Measurements from ENCODE around the gene NDST1. TPM values are rescaled to one million over a fixed set of nuclear protein-coding genes. Genes with fewer than 3 reads are reported as not detected.

Gene NDST1
- polyA plus RNA-seq, 1 of the 3 experiments (the other 2 are of a cell fraction), result 29.2 TPM

DNA sequence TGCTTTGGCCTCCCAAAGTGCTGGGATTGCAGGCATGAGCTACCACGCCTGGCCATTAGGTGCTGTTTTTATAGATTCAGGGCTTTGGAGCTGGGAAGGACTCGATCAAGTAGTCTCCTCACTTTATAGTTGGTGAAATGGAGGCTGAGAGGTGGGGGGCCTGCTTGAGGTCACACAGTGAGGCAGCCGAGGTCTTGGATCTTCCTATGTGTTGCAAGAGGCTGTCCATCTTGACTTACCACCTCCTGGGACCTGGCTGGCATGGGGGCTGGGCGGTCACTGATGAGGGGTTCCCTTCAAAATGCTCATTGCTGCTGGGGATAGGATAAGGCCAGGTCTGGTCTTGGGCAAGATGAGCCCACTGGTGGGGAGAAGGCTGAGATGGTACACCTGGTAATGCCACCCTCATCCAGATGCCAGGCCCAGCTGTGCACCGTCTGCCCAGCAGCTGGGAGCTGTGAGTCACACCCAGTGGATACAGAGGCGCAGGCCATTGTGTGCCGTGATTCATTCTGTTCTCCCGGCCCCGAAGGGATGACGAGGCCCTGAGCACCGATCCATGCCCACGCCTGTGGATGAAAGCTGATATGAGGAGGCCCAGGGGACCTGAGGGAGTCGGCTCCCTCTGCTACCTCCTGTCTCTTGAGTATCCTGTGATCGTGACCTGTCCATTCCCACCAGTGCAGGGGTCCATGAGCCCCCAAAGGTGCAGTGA lies 10.5 kb upstream of the NDST1 start:
- WGBS (ENCODE audit: low lambda C conversion rate), result 47% methylated on average over 6 of the region's 14 CpGs
- ChIA-PET CTCF (interaction anchor here (1.3 to 2.6 kb wide), 8 partner anchors 10 to 85 kb away, joined by 3 to 6 read pairs (median 4); partner anchors contain the start of genes CD74 and RPS14), POLR2A (interaction anchor here (1.2 kb wide), 1 partner anchor 19 kb away, joined by 3 read pairs; no protein-coding TSS in a partner anchor)
- TF ChIP-seq TEAD4 (IDR thresholded peaks at IDR 0.05; ENCODE audit: borderline replicate concordance, insufficient read depth), result 0 out of 2 replicates have a peak, but pooled peaks have one; percentile 26
- TF ChIP-seq, protein P1, sequence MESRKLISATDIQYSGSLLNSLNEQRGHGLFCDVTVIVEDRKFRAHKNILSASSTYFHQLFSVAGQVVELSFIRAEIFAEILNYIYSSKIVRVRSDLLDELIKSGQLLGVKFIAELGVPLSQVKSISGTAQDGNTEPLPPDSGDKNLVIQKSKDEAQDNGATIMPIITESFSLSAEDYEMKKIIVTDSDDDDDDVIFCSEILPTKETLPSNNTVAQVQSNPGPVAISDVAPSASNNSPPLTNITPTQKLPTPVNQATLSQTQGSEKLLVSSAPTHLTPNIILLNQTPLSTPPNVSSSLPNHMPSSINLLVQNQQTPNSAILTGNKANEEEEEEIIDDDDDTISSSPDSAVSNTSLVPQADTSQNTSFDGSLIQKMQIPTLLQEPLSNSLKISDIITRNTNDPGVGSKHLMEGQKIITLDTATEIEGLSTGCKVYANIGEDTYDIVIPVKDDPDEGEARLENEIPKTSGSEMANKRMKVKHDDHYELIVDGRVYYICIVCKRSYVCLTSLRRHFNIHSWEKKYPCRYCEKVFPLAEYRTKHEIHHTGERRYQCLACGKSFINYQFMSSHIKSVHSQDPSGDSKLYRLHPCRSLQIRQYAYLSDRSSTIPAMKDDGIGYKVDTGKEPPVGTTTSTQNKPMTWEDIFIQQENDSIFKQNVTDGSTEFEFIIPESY (IDR thresholded peaks at IDR 0.05; ENCODE audit: borderline replicate concordance, low read depth), result no peak
- TF ChIP-seq JUND (IDR thresholded peaks at IDR 0.05), result peak; percentile 87
- peak; percentile 53; the same call in 1 of the 2 replicates for TF ChIP-seq POLR2AphosphoS5 (IDR thresholded peaks at IDR 0.05; ENCODE audit: low read depth, low read length)
- TF ChIP-seq, protein P2, sequence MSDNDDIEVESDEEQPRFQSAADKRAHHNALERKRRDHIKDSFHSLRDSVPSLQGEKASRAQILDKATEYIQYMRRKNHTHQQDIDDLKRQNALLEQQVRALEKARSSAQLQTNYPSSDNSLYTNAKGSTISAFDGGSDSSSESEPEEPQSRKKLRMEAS (IDR thresholded peaks at IDR 0.05; ENCODE audit: low read depth), result peak; percentile 64
- no peak for TF ChIP-seq SMC3 (IDR thresholded peaks at IDR 0.05; ENCODE audit: low read depth, low read length)
- peak in 1 of 2 experiments; percentile 51; a peak in 1 of 4 replicates for TF ChIP-seq EP300 (IDR thresholded peaks at IDR 0.05; ENCODE audit: borderline replicate concordance in 1 of 2, low read depth in 1 of 2, low read length in 1 of 2)
- TF ChIP-seq, protein P3, sequence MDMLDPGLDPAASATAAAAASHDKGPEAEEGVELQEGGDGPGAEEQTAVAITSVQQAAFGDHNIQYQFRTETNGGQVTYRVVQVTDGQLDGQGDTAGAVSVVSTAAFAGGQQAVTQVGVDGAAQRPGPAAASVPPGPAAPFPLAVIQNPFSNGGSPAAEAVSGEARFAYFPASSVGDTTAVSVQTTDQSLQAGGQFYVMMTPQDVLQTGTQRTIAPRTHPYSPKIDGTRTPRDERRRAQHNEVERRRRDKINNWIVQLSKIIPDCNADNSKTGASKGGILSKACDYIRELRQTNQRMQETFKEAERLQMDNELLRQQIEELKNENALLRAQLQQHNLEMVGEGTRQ (IDR thresholded peaks at IDR 0.05; ENCODE audit: borderline replicate concordance, low read depth, low read length), result no peak
- TF ChIP-seq, protein P4, sequence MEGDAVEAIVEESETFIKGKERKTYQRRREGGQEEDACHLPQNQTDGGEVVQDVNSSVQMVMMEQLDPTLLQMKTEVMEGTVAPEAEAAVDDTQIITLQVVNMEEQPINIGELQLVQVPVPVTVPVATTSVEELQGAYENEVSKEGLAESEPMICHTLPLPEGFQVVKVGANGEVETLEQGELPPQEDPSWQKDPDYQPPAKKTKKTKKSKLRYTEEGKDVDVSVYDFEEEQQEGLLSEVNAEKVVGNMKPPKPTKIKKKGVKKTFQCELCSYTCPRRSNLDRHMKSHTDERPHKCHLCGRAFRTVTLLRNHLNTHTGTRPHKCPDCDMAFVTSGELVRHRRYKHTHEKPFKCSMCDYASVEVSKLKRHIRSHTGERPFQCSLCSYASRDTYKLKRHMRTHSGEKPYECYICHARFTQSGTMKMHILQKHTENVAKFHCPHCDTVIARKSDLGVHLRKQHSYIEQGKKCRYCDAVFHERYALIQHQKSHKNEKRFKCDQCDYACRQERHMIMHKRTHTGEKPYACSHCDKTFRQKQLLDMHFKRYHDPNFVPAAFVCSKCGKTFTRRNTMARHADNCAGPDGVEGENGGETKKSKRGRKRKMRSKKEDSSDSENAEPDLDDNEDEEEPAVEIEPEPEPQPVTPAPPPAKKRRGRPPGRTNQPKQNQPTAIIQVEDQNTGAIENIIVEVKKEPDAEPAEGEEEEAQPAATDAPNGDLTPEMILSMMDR (IDR thresholded peaks at IDR 0.05), result no peak; the same call in 1 of the 2 replicates
- TF ChIP-seq, protein P5, sequence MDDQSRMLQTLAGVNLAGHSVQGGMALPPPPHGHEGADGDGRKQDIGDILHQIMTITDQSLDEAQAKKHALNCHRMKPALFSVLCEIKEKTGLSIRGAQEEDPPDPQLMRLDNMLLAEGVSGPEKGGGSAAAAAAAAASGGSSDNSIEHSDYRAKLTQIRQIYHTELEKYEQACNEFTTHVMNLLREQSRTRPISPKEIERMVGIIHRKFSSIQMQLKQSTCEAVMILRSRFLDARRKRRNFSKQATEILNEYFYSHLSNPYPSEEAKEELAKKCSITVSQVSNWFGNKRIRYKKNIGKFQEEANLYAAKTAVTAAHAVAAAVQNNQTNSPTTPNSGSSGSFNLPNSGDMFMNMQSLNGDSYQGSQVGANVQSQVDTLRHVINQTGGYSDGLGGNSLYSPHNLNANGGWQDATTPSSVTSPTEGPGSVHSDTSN (IDR thresholded peaks at IDR 0.05), result peak; percentile 49
- TF ChIP-seq TCF12 (IDR thresholded peaks at IDR 0.05), result peak; percentile 95
- TF ChIP-seq, protein P6, sequence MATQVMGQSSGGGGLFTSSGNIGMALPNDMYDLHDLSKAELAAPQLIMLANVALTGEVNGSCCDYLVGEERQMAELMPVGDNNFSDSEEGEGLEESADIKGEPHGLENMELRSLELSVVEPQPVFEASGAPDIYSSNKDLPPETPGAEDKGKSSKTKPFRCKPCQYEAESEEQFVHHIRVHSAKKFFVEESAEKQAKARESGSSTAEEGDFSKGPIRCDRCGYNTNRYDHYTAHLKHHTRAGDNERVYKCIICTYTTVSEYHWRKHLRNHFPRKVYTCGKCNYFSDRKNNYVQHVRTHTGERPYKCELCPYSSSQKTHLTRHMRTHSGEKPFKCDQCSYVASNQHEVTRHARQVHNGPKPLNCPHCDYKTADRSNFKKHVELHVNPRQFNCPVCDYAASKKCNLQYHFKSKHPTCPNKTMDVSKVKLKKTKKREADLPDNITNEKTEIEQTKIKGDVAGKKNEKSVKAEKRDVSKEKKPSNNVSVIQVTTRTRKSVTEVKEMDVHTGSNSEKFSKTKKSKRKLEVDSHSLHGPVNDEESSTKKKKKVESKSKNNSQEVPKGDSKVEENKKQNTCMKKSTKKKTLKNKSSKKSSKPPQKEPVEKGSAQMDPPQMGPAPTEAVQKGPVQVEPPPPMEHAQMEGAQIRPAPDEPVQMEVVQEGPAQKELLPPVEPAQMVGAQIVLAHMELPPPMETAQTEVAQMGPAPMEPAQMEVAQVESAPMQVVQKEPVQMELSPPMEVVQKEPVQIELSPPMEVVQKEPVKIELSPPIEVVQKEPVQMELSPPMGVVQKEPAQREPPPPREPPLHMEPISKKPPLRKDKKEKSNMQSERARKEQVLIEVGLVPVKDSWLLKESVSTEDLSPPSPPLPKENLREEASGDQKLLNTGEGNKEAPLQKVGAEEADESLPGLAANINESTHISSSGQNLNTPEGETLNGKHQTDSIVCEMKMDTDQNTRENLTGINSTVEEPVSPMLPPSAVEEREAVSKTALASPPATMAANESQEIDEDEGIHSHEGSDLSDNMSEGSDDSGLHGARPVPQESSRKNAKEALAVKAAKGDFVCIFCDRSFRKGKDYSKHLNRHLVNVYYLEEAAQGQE (IDR thresholded peaks at IDR 0.05; ENCODE audit: low read depth, low read length), result no peak
- TF ChIP-seq FOSL2 (IDR thresholded peaks at IDR 0.05; ENCODE audit: borderline replicate concordance, low read depth), result peak; percentile 96
- TF ChIP-seq GATA2 (CRISPR knock-in tag; IDR thresholded peaks at IDR 0.05), result no peak
- TF ChIP-seq FOXJ3 (CRISPR knock-in tag; IDR thresholded peaks at IDR 0.05), result no peak
- TF ChIP-seq CHD2 (IDR thresholded peaks at IDR 0.05; ENCODE audit: low read length, partially characterized antibody), result no peak
- peak; percentile 52 for TF ChIP-seq NFIC (IDR thresholded peaks at IDR 0.05; ENCODE audit: borderline replicate concordance)
- no peak for TF ChIP-seq TAF1 (IDR thresholded peaks at IDR 0.05; ENCODE audit: borderline replicate concordance, low read depth, low read length)
- H4K20me1 ChIP-seq (ENCODE audit: insufficient read depth), result peaks cover 86% of the 10 kb centered on the region
- H3K4me1 ChIP-seq (ENCODE audit: control insufficient read depth in 1 of 2, insufficient read depth in 2 of 2, low read depth in 1 of 2, low read length in 1 of 2), result peaks cover 20 to 46% of the 10 kb centered on the region in 2 experiments; a peak in 3 of 4 replicates
- H3K9ac ChIP-seq, result peak overlapping the region; percentile 23; the same call in 1 of the 2 replicates
- H3F3A ChIP-seq (replicated peaks; ENCODE audit: insufficient read depth), result peaks cover 21% of the 10 kb centered on the region
- H3K4me2 ChIP-seq, result peak overlapping the region; percentile 62
- DNase-seq, result peak; percentile 48
- peaks cover 96% of the 10 kb centered on the region for H3K79me2 ChIP-seq (ENCODE audit: insufficient read depth)
- H3K9me2 ChIP-seq, result no peaks in the 10 kb centered on the region
- peaks cover 2 to 6% of the 10 kb centered on the region in 2 experiments for H3K36me3 ChIP-seq (replicated peaks in 1 of 2; ENCODE audit: control insufficient read depth in 1 of 2, insufficient read depth in 2 of 2, low read length in 1 of 2)
- no peaks in the 10 kb centered on the region for H3K9me3 ChIP-seq
- no peaks in the 10 kb centered on the region for H3K27me3 ChIP-seq (ENCODE audit: insufficient read depth)
- H2AFZ ChIP-seq (ENCODE audit: low read depth), result no peak overlapping the region
- peak overlapping the region; percentile 36 to 67; a peak in 3 of 4 replicates for H3K27ac ChIP-seq (ENCODE audit: low read depth in 2 of 2, low read length in 1 of 2)
- H3K4me3 ChIP-seq (ENCODE audit: low read depth in 2 of 2, low read length in 1 of 2), result no peak overlapping the region
